Measurements from ENCODE around the gene PLA2G4F. TPM values are rescaled to one million over a fixed set of nuclear protein-coding genes. Genes with fewer than 3 reads are reported as not detected.
A peak's percentile ranks its signal among the peaks of the same experiment; 100 is the strongest.

The PLA2G4F gene
- total RNA-seq, 2 experiments from 2014 or later = not detected

Small RNAs within 50 kb of the gene (microRNA-seq; reads per million reads assigned to microRNA genes)
- 61.3 reads per million, percentile 61 among the genes with 10 or more reads in this experiment for gene MIR627

Other genes with a start within 250 kb of the PLA2G4F start
- gene EHD4, start 184.1 kb downstream of the PLA2G4F start, total RNA-seq = 10 to 100 TPM; 15.6 to 19.8 TPM
- gene PLA2G4E, start 135.6 kb downstream of the PLA2G4F start, total RNA-seq = under 1 TPM in 1 of 2 experiments, not detected in 1; 0.05 TPM
- gene PLA2G4D, start 62.1 kb downstream of the PLA2G4F start, total RNA-seq = not detected
- 10 to 100 TPM; 58.7 to 70.1 TPM for gene VPS39, start 51.7 kb upstream of the PLA2G4F start, total RNA-seq
- gene GANC, start 116.6 kb upstream of the PLA2G4F start, total RNA-seq = 10 to 100 TPM; 22.7 to 30.4 TPM
- gene TMEM87A, start 116.8 kb upstream of the PLA2G4F start, total RNA-seq = 10 to 100 TPM; 30.7 to 36.1 TPM
- gene CAPN3, start 202.9 kb upstream of the PLA2G4F start, total RNA-seq = 1 to 10 TPM; 3.6 to 4.6 TPM